Activated naive CD8-positive, alpha-beta T cell (primary cell): ENCODE results near the gene YAE1.

Experiments
- H3K27ac Mint-ChIP-seq: one replicate; pipeline ENCODE4 v1.8.0; 2021; ENCODE audit warnings: mixed read lengths
- H3K27me3 Mint-ChIP-seq: one replicate; pipeline ENCODE4 v1.8.0; 2021; ENCODE audit warnings: mixed read lengths
- H3K36me3 Mint-ChIP-seq: one replicate; pipeline ENCODE4 v1.8.0; 2021; ENCODE audit warnings: mixed read lengths
- H3K4me1 Mint-ChIP-seq: one replicate; pipeline ENCODE4 v1.8.0; 2021; ENCODE audit warnings: low read depth, mixed read lengths
- H3K4me3 Mint-ChIP-seq: one replicate; pipeline ENCODE4 v1.8.0; 2021; ENCODE audit warnings: mild to moderate bottlenecking, mixed read lengths
- H3K9me3 Mint-ChIP-seq: one replicate; pipeline ENCODE4 v1.8.0; 2021; ENCODE audit warnings: low read depth, mixed read lengths

Gene YAE1

GRCh38 chr7:39566023-39566921 is at the start of gene YAE1:
YAE1 (plus strand) TSS chr7:39566404; CDS start chr7:39566419, 15 bp downstream.
- no peaks in the 10 kb centered on the region for H3K27me3 Mint-ChIP-seq
- peak within 1 kb of the TSS; percentile 100 for H3K4me3 Mint-ChIP-seq
- H3K27ac Mint-ChIP-seq, result peak within 1 kb of the TSS; percentile 99
- no peaks in the 10 kb centered on the region for H3K9me3 Mint-ChIP-seq
- peaks cover 37% of the 10 kb centered on the region for H3K4me1 Mint-ChIP-seq
- H3K36me3 Mint-ChIP-seq, result no peaks in the 10 kb centered on the region

GRCh38 chr7:39516498-39516897 is 49.7 kb upstream of the YAE1 start:
- Mint-ChIP-seq H3K4me3 (no peak overlapping the region), H3K4me1 (peaks cover 2% of the 10 kb centered on the region), H3K27me3 (no peaks in the 10 kb centered on the region), H3K27ac (no peak overlapping the region), H3K9me3 (no peaks in the 10 kb centered on the region), H3K36me3 (no peaks in the 10 kb centered on the region)

GRCh38 chr7:39517240-39517639 is 49.0 kb upstream of the YAE1 start:
- H3K4me3 Mint-ChIP-seq, result no peak overlapping the region
- H3K27me3 Mint-ChIP-seq, result peaks cover 2% of the 10 kb centered on the region
- peaks cover 2% of the 10 kb centered on the region for H3K4me1 Mint-ChIP-seq
- H3K27ac Mint-ChIP-seq, result no peak overlapping the region
- no peaks in the 10 kb centered on the region for H3K36me3 Mint-ChIP-seq
- no peaks in the 10 kb centered on the region for H3K9me3 Mint-ChIP-seq

- Mint-ChIP-seq H3K4me3 (no peak overlapping the region), H3K36me3 (no peaks in the 10 kb centered on the region), H3K27me3 (peaks cover 19% of the 10 kb centered on the region), H3K9me3 (no peaks in the 10 kb centered on the region), H3K4me1 (no peaks in the 10 kb centered on the region), H3K27ac (no peak overlapping the region)
These were observed 40.3 kb upstream of the YAE1 start for GRCh38 chr7:39525926-39526325.

GRCh38 chr7:39526666-39527065 is 39.5 kb upstream of the YAE1 start:
- H3K9me3 Mint-ChIP-seq, result no peaks in the 10 kb centered on the region
- no peak overlapping the region for H3K4me3 Mint-ChIP-seq
- no peaks in the 10 kb centered on the region for H3K36me3 Mint-ChIP-seq
- H3K4me1 Mint-ChIP-seq, result no peaks in the 10 kb centered on the region
- H3K27me3 Mint-ChIP-seq, result peaks cover 19% of the 10 kb centered on the region
- no peak overlapping the region for H3K27ac Mint-ChIP-seq

- Mint-ChIP-seq H3K36me3 (no peaks in the 10 kb centered on the region), H3K9me3 (no peaks in the 10 kb centered on the region), H3K27ac (no peak overlapping the region), H3K4me3 (no peak overlapping the region), H3K27me3 (peaks cover 17% of the 10 kb centered on the region), H3K4me1 (no peaks in the 10 kb centered on the region)
These were observed 38.9 kb upstream of the YAE1 start for GRCh38 chr7:39527296-39527695.

- peaks cover 17% of the 10 kb centered on the region for H3K27me3 Mint-ChIP-seq
These were observed 38.3 kb upstream of the YAE1 start for GRCh38 chr7:39527951-39528350.

GRCh38 chr7:39528849-39529248 is 37.4 kb upstream of the YAE1 start:
- no peaks in the 10 kb centered on the region for H3K36me3 Mint-ChIP-seq
- no peaks in the 10 kb centered on the region for H3K4me1 Mint-ChIP-seq
- peaks cover 14% of the 10 kb centered on the region for H3K27me3 Mint-ChIP-seq
- H3K4me3 Mint-ChIP-seq, result no peak overlapping the region
- H3K27ac Mint-ChIP-seq, result no peak overlapping the region
- H3K9me3 Mint-ChIP-seq, result no peaks in the 10 kb centered on the region

More at GRCh38 chr7:39527951-39528350, 38.3 kb upstream of the YAE1 start:
- Mint-ChIP-seq H3K4me3 (no peak overlapping the region), H3K4me1 (no peaks in the 10 kb centered on the region), H3K9me3 (no peaks in the 10 kb centered on the region), H3K36me3 (no peaks in the 10 kb centered on the region), H3K27ac (no peak overlapping the region)

GRCh38 chr7:39529582-39529981 is 36.6 kb upstream of the YAE1 start:
- H3K27me3 Mint-ChIP-seq, result peaks cover 12% of the 10 kb centered on the region
- no peaks in the 10 kb centered on the region for H3K4me1 Mint-ChIP-seq
- no peaks in the 10 kb centered on the region for H3K9me3 Mint-ChIP-seq
- no peaks in the 10 kb centered on the region for H3K36me3 Mint-ChIP-seq
- no peak overlapping the region for H3K27ac Mint-ChIP-seq
- no peak overlapping the region for H3K4me3 Mint-ChIP-seq

- H3K9me3 Mint-ChIP-seq, result no peaks in the 10 kb centered on the region
These were observed 35.2 kb upstream of the YAE1 start for GRCh38 chr7:39530971-39531370.

GRCh38 chr7:39531818-39532217 is 34.4 kb upstream of the YAE1 start:
- Mint-ChIP-seq H3K27me3 (peaks cover 5% of the 10 kb centered on the region), H3K9me3 (no peaks in the 10 kb centered on the region), H3K36me3 (no peaks in the 10 kb centered on the region), H3K4me3 (no peak overlapping the region), H3K27ac (no peak overlapping the region), H3K4me1 (no peaks in the 10 kb centered on the region)

More at GRCh38 chr7:39530971-39531370, 35.2 kb upstream of the YAE1 start:
- Mint-ChIP-seq H3K4me1 (no peaks in the 10 kb centered on the region), H3K27me3 (peaks cover 5% of the 10 kb centered on the region), H3K27ac (no peak overlapping the region), H3K4me3 (no peak overlapping the region), H3K36me3 (no peaks in the 10 kb centered on the region)

- Mint-ChIP-seq H3K27me3 (peaks cover 3% of the 10 kb centered on the region), H3K9me3 (no peaks in the 10 kb centered on the region), H3K36me3 (no peaks in the 10 kb centered on the region), H3K4me1 (no peaks in the 10 kb centered on the region), H3K27ac (no peak overlapping the region), H3K4me3 (no peak overlapping the region)
These were observed 33.4 kb upstream of the YAE1 start for GRCh38 chr7:39532832-39533231.

- Mint-ChIP-seq H3K4me1 (no peaks in the 10 kb centered on the region), H3K9me3 (no peaks in the 10 kb centered on the region), H3K27me3 (peaks cover 3% of the 10 kb centered on the region), H3K4me3 (no peak overlapping the region), H3K36me3 (no peaks in the 10 kb centered on the region), H3K27ac (no peak overlapping the region)
These were observed 31.6 kb upstream of the YAE1 start for GRCh38 chr7:39534599-39534998.

- H3K4me1 Mint-ChIP-seq, result no peaks in the 10 kb centered on the region
- H3K9me3 Mint-ChIP-seq, result no peaks in the 10 kb centered on the region
- H3K27ac Mint-ChIP-seq, result no peak overlapping the region
- peaks cover 5% of the 10 kb centered on the region for H3K27me3 Mint-ChIP-seq
- no peaks in the 10 kb centered on the region for H3K36me3 Mint-ChIP-seq
- H3K4me3 Mint-ChIP-seq, result no peak overlapping the region
These were observed 31.1 kb upstream of the YAE1 start for GRCh38 chr7:39535064-39535463.

- Mint-ChIP-seq H3K27me3 (peaks cover 7% of the 10 kb centered on the region), H3K4me3 (no peak overlapping the region), H3K36me3 (no peaks in the 10 kb centered on the region), H3K9me3 (no peaks in the 10 kb centered on the region), H3K27ac (no peak overlapping the region), H3K4me1 (no peaks in the 10 kb centered on the region)
These were observed 30.5 kb upstream of the YAE1 start for GRCh38 chr7:39535720-39536119.

- Mint-ChIP-seq H3K9me3 (no peaks in the 10 kb centered on the region), H3K4me1 (no peaks in the 10 kb centered on the region), H3K4me3 (no peak overlapping the region), H3K36me3 (no peaks in the 10 kb centered on the region), H3K27me3 (peaks cover 7% of the 10 kb centered on the region), H3K27ac (no peak overlapping the region)
These were observed 29.3 kb upstream of the YAE1 start for GRCh38 chr7:39536951-39537350.
